K562 (cell line): ENCODE results near the gene CHSY1.

Experiments
- CEBPB ChIP-seq: fragments of 450-650 bp; IDR thresholded peaks from 2 replicates; pipeline ENCODE4 v1.6.1; 2016; ENCODE audit warnings: missing genetic modification characterization, missing compliant biosample characterization
- CTCF ChIP-seq, 3 experiments: IDR thresholded peaks in 2 of 3; conservative IDR thresholded peaks in 1 of 3; 2 replicates each; pipeline ENCODE4 v1.5.1; 2011 to 2012; ENCODE audit warnings: low read length in 3 of 3, mild to moderate bottlenecking in 3 of 3, control low read depth in 2 of 3, improper control_type of control experiment in 1 of 3, inconsistent platforms in 1 of 3, low read depth in 1 of 3, mixed read lengths in 1 of 3, moderate library complexity in 1 of 3; ENCODE audit not compliant: insufficient read depth in 2 of 3
- EGR1 ChIP-seq: fragments of 450-650 bp; conservative IDR thresholded peaks from 2 replicates; pipeline ENCODE4 v1.6.1; 2017; ENCODE audit warnings: mild to moderate bottlenecking
- GABPB1 ChIP-seq: sonication (generic); formaldehyde crosslinking; IDR thresholded peaks from 2 replicates; pipeline ENCODE4 v1.8.0; 2022; ENCODE audit warnings: mild to moderate bottlenecking, missing genetic modification reagents
- GATA2 ChIP-seq: sonication (generic); formaldehyde crosslinking; IDR thresholded peaks from 2 replicates; pipeline ENCODE4 v1.4.0; 2020; ENCODE audit warnings: mild to moderate bottlenecking, missing genetic modification reagents
- HBP1 ChIP-seq: fragments of 450-650 bp; formaldehyde crosslinking; IDR thresholded peaks from 2 replicates; pipeline ENCODE4 v1.4.0; 2022; ENCODE audit warnings: missing genetic modification characterization
- HIVEP1 ChIP-seq: fragments of 250-450 bp; sonication (Bioruptor Pico); IDR thresholded peaks from 2 replicates; pipeline ENCODE4 v1.4.0; 2020; ENCODE audit warnings: mild to moderate bottlenecking
- HOMEZ ChIP-seq: fragments of 250-450 bp; sonication (Bioruptor Pico); IDR thresholded peaks from 2 replicates; pipeline ENCODE4 v1.4.0; 2020; ENCODE audit warnings: mild to moderate bottlenecking, moderate library complexity
- KLF16 ChIP-seq: IDR thresholded peaks from 2 replicates; pipeline ENCODE4 v1.6.1; 2016; ENCODE audit warnings: antibody characterized with exemption
- NR4A1 ChIP-seq, 2 experiments: fragments of 250-450 bp in 1 of 2; fragments of 450-650 bp in 1 of 2; sonication (Bioruptor Pico) in 1 of 2; IDR thresholded peaks; 2 replicates each; pipeline versions ENCODE4 v1.4.0 to v1.6.1; 2016 to 2020; ENCODE audit warnings: mild to moderate bottlenecking in 2 of 2, missing compliant biosample characterization in 1 of 2, missing genetic modification characterization in 1 of 2, moderate library complexity in 1 of 2
- ZNF717 ChIP-seq: fragments of 250-450 bp; sonication (Bioruptor Pico); IDR thresholded peaks from 2 replicates; pipeline ENCODE4 v1.5.0; 2021

GRCh38 chr15:101159936-101160815 is 91.7 kb downstream of the CHSY1 start:
- TF ChIP-seq HBP1 (no peak), HOMEZ (no peak), CEBPB (no peak), GABPB1 (CRISPR knock-in tag) (no peak), ZNF717 (no peak), EGR1 (no peak), HIVEP1 (CRISPR knock-in tag) (no peak), CTCF (IDR thresholded peaks at IDR 0.05 in 2 of 3, conservative IDR thresholded peaks at IDR 0.05 in 1 of 3; ENCODE audit: insufficient read depth in 2 of 3, low read depth in 1 of 3, low read length in 3 of 3) (no peak), GATA2 (CRISPR knock-in tag) (no peak), NR4A1 (CRISPR knock-in tag; IDR thresholded peaks at IDR 0.05) (no peak), NR4A1 (tag; IDR thresholded peaks at IDR 0.05) (no peak), KLF16 (no peak)
